Activated CD4-positive, alpha-beta T cell treated with anti-CD3 and anti-CD28 coated beads, Interleukin-2, amount 50 U/mL, for 16 hours (primary cell): Measurements from ENCODE around the gene DIP2A.
"Not testable (repeated sequence)": the region's sequence is repeated elsewhere in the genome, so short reads cannot be mapped to it uniquely, and the experiment has no call there.

ENCODE experiments used
- DNase-seq: peaks from one replicate; pipeline ENCODE4 v3.0.0-alpha.2; 2020

DIP2A gene

GRCh38 chr21:46454142-46454541 is 4.5 kb upstream of the DIP2A start:
- no peak for DNase-seq

DNA sequence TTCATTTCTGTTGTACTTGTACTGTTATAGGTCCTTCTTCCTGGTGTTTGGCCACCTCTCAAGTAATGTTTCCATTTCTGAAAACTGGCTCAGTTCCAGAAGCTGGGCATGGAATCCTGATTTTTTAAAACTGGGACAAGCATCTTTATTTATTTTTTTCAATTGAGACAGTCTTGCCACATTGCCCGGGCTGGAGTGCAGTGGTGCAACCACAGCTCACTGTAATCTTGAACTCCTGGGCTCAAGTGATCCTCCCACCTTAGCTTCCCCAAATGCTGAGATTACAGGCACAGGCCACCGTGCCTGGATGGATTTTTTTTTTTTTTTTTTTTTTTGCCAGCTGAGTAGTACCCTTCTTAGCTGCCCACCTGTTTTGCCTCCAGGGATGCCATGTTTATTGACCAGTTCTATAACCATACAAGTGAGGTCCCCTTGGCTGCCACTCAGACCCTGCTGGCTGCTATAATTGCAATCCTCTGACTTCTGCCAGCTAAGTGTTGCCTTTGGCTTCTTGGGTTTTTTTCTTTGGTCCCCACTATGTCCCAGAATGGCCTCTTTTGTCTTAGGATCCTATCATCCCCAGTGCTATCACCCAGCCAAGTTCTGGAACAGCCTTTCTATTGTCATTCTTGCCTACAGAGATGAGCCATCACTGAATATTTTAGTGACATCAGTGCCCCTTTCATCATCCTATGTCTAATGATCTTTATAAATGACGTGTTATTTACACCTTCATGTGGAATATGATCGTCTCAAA is 3.9 kb upstream of the DIP2A start:
- no peak for DNase-seq

- DNase-seq = no peak
These were observed 2.9 kb upstream of the DIP2A start for GRCh38 chr21:46455575-46456385.

GRCh38 chr21:46456750-46457149 is 1.9 kb upstream of the DIP2A start:
- no peak for DNase-seq

GRCh38 chr21:46457801-46458314 is 833 bp upstream of the DIP2A start:
- peak; percentile 37 for DNase-seq

DNA sequence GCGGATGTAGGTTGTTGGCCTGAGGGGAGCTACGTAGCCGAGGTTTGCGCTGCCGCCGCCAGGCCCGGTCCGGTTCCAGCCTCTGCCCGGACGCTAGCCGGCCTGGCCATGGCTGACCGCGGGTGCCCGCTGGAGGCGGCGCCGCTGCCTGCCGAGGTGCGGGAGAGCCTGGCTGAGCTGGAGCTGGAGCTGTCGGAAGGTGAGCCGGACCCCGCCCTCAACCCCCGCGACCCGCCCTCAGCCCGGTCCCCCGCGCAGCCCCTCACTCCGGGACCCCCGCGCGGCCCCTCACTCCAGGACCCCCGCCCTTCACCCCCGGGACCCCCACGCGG is 299 bp downstream of the DIP2A start:
- no peak for DNase-seq

GRCh38 chr21:46459356-46460112 is 843 bp downstream of the DIP2A start:
- no peak for DNase-seq

- no peak for DNase-seq
These were observed 3.2 kb downstream of the DIP2A start for GRCh38 chr21:46461909-46462308.

GRCh38 chr21:46465153-46465552 is 6.5 kb downstream of the DIP2A start:
- DNase-seq = not testable (repeated sequence)

- no peak for DNase-seq
These were observed 7.0 kb downstream of the DIP2A start for GRCh38 chr21:46465651-46466050.

GRCh38 chr21:46468108-46468774 is 9.6 kb downstream of the DIP2A start:
- no peak for DNase-seq

- DNase-seq = no peak
These were observed 10.6 kb downstream of the DIP2A start for GRCh38 chr21:46469275-46469674.

DNA sequence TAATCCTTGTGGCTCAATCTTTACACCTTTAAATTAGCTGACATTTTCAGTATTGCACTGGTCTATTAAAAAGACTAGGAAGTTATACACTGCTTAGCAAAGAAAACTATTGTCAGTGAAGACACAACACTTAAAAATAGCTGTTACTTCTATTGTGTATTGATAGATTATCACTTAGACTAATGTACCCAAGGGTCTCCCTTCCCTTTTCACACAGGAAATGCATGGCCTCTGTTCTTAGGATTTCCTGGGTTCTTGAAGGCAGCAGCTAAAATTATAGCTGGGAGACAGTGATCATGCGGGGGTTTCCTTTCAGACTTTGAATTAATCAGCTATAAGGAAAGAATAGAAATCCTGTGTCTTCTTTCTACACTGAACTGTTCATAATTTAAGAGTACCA is 12.8 kb downstream of the DIP2A start:
- no peak for DNase-seq

DNA sequence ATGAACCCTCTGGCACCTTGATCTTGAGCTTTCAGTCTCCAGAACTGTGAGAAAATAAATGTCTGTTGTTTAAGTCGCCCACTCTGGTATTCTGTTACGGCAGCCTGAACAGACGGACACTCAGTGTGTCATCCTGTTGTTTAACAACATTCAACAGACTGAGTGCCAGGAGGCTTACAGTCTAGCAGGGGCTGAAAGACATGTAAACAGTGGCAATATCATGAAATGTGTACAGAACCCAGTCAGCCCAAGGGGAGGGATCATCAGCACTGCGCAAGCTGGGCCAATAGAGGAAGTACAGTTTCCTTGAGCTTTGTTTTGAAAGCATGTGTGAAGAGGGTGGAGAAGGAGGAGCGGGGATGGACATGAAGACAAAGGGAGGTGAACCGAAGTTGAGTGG is 13.6 kb downstream of the DIP2A start:
- DNase-seq = no peak

DNA sequence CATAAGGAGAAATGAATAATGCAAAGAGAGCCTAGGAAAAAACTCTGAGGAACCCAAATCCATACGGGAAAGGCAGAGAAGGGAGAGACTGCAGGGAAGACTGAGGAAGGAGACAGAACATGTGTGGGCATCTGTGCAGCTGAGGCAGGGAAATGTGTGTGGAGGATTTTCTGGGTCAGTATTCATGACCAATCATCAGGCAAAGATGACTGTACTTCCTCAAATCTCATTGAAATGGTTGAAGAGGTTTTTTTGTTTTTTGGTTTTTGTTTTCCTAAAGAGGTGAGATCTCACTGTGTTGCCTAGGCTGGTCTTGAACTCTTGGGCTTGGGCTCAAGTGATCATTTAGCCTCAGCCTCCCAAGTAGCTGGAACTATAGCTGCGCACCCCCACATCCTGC is 15.7 kb downstream of the DIP2A start:
- DNase-seq = no peak

DNA sequence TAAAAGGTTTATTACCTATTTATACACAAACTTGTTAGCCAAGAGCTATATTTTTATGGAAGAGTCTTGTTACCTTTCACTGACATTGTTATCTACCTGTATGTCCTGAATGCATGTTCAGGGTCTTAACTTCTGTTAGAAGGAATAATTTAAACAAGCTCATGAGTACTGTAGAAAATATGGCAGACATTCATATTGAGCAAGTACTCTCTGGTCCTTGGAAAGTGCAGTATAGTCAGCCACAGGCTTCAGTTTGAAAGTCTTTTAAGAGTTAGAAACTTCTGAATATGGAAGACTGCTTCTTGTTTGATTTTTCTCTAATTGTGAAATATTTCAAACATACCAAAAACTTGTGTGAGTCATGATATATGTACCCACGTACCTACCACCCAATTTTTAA is 16.6 kb downstream of the DIP2A start:
- DNase-seq = no peak

DNA sequence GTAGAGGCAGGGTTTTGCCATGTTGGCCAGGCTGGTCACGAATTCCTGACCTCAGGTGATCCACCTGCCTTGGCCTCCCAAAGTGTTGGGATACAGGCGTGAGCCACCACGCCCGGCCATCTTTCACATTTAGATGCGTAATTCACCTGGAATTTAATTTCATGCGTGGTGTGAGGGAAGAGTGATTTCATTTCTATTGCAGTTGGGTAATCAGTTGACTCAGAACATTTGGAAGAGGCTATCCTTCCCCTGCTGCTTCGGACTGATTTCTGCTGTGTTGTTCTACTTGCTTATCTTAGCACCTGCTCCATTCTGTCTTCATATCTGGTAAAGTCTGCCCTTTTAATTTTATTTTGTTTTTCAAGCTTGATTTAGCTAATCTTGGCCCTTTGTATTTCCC is 19.1 kb downstream of the DIP2A start:
- no peak for DNase-seq

DNA sequence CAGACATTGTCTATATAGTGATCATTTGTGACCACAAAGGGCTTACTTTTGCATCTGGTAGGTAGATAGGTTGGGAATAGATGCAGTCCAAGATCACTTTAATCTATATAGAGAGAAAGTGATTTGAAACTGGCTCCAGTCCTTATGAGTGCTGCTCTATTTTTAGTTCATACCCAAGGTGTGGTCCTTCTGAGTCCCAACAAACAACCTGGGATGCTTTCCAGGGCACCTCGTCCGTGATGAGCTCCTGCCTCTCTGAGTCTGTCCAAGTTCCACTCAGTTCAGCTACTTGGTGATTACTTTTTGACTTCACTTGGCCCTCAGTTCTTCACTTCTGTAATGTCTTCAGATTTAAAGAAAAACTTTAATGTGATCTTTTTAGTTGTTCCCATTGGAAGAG is 20.2 kb downstream of the DIP2A start:
- no peak for DNase-seq

- no peak for DNase-seq
These were observed 21.8 kb downstream of the DIP2A start for GRCh38 chr21:46480466-46480865.

- DNase-seq = no peak
These were observed 23.6 kb downstream of the DIP2A start for GRCh38 chr21:46482225-46482845.

- DNase-seq = no peak
These were observed 24.1 kb downstream of the DIP2A start for GRCh38 chr21:46482846-46483231.
